HUDEP-2 (cell line): Measurements from ENCODE around the gene RBM33.
"Not testable (repeated sequence)": the region's sequence is repeated elsewhere in the genome, so short reads cannot be mapped to it uniquely, and the experiment has no call there.

Experiments used
- DNase-seq, 76 experiments: peaks; one replicate each; lab custom pipeline; 2025; ENCODE audit not compliant: unreplicated experiment in 76 of 76; lab: John Stamatoyannopoulos, UW

RBM33 gene

DNA sequence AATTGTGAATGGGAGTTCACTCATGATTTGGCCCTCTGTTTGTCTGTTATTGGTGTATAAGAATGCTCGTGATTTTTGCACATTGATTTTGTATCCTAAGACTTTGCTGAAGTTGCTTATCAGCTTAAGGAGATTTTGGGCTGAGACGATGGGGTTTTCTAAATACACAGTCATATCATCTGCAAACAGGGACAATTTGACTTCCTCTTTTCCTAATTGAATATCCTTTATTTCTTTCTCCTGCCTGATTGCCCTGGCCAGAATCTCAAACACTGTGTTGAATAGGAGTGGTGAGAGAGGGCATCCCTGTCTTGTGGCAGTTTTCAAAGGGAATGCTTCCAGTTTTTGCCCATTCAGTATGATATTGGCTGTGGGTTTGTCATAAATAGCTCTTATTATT lies 43.8 kb downstream of the RBM33 start:
- DNase-seq: not testable (repeated sequence)

DNA sequence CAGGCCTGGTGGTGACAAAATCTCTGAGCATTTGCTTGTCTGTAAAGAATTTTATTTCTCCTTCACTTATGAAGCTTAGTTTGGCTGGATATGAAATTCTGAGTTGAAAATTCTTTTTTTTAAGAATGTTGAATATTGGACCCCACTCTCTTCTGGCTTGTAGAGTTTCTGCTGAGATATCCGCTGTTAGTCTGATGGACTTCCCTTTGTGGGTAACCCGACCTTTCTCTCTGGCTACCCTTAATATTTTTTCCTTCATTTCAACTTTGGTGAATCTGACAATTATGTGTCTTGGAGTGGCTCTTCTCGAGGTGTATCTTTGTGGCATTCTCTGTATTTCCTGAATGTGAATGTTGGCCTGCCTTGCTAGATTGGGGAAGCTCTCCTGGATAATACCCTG lies 46.2 kb downstream of the RBM33 start:
- not testable (repeated sequence) for DNase-seq

DNA sequence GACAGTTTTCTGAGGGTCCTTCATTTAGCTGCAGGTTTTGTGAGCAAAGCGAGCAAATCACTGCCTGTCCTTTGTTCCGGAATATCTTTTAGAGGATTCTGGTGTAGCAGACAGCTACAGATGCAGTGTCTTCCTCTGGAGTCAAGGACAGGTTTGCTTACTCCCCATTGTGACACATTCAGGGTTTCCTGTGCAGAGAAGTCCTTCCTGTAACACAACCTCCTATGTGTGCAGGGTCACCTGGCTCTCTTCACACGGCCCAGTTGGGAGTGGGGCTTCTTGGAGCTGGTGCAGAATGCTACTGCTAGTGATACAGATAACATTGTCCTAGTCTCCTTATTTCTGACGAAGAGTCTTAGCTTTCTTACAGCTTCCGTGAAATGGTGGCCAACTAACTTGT lies 47.9 kb downstream of the RBM33 start:
- no peak for DNase-seq

DNA sequence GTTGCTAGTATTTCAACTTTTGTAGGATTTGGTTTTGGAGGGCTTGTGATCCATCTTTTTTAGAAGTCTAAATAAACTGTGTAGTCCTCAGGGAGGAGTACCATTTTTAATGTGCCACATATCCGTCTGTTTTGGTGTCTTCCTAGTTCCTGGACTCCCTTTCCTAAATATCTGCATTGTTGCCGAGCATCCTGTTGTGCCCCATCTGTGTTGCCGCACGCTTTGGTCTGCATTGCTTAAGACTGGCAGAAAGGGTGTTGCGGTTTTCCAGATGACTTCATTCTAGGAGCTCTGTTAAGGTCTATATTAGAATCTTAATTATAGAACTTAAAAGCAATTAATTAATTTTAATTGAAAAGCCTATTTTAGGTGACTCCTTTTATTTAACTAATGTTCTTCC lies 49.4 kb downstream of the RBM33 start:
- DNase-seq: no peak

DNA sequence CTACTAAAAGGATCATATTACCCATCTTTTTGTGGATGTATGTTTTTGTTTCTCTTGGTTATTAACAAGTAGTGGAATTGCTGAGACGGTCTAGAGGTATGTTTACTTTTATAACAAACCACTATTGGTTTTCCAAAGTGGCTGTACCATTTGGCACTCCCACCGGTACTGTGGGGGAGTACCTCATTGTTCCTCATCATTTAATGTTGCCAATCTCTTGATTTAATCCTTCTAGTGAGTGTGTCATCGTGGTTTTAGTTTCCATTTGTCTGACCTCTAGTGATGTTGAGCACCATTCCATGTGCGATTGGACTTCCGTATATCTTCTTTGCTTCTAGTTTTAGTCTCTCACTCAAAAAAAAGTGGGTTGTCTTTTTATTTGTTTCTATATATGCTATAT lies 50.4 kb downstream of the RBM33 start:
- DNase-seq: peak in 8 of 76 experiments; percentile 6 to 43 (median 22)

DNA sequence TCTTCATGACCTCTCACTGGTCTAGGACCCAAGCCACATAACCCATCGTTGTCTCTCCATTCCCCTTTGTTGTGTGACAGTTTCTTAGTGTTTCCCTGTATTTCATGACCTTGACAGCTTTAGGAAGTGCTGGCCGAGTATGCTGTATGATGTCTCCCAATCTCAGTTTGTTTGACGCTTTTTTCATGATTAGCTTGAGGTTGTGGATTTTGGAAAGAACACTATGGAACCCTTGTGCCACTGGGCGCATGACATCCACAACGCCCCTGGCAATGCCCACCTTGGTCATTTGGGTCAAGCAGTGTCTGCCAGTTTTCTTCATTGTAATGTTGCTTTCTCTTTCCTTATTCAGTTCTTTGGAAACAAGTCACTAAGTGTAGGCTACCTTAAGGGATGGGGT lies 52.3 kb downstream of the RBM33 start:
- DNase-seq: no peak

DNA sequence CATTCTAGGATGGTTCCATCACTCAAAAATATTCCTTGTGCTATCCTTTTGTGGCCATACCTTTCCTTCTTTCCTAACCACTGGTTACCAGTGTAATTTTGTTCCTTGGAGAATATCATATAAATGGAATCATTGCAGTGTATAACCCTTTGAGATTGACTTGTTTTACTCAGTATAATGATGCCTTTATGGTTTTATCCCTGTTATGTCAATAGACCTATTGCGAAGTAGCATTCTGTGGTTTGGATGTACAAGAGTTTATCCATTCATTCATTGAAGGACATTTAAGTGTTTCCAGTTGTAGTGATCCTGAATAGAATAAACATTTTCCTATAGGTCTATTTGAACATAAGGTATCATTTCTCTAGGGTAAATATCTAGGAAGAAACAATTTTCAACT lies 54.2 kb downstream of the RBM33 start:
- DNase-seq: no peak

DNA sequence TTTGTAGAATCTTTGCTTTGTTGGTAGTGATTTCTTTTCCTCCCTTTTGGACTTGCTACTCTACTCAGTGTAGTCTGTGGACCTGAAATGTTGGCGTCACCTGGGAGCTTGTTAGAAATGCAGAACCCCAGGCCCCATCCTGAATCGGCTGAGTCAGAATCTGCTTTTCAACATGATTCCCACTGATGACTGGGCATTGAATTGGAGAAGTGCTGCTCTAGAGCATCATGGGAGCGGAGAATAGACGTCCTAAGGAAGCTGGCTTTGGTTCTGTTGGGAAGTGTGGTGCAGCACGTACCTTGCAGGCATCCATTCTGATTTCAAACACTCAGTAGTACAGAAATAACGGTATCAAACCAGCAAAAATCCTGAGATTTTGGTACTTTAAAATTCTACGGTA lies 54.7 kb downstream of the RBM33 start:
- DNase-seq: no peak

DNA sequence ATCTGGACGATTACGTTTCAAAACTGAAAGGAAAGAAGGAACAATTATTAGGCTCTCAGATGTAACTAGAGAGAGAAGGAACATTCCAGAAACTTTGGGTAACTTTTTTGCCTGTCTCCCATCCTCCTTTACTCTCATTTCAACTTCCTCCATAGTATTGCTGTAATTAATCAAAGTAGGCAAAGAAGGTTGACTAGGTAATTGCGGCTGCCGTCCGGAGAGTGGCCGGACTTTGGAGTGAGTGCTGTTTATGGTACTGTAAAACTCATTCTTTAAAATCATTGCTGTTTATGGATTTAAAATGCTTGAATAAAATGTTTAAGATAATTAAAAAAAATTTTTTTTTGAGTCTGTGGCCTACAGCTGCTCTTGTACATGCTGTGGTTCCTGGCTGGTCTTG lies 56.4 kb downstream of the RBM33 start:
- no peak for DNase-seq

DNA sequence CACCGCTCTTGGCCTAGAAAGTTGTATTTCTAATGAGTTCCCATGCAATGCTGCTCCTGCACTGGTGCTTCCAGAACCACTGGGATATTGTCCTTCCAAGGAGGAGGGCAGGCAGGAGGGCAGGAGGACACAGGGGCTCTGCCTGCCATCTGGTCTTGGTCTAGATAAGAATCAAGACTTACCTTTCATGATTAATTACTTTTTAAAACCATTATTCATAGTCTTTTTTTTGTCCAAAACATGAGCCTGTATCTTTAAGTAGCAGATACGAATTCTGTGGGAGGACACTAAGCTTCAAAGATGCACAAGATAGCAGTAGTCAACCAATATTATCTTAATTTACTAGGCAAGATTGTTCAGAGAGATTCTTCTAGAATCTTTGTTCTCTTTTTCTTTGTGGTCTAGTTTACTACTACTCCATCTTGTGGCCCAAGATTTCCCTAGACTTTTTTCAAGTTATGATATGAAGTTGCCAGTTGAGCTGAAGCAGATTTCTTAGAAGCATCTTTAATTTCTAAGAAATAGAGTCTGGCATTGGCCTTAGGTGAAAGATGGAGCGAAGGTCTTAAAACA lies 57.6 kb downstream of the RBM33 start:
- peak in 1 of 76 experiments; percentile 29 for DNase-seq

DNA sequence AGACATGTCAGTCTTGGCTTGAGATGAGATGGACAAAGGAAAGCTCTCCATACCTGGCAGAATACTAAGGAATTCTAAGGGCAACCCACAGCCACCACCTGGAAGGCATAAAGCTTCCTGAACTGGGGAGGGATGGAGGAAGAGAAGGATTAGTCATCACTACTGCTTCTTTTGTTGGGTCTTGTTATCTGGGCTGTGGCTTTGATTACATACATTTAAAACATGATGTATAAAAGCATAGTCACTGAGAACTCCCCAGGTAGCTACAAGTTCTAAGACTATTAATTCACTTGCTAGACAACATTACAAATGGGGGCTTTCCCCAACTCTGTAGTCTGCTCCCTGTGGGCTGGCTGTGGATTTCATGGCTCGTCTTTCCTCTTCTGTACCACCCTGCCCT lies 58.2 kb downstream of the RBM33 start:
- DNase-seq: no peak

DNA sequence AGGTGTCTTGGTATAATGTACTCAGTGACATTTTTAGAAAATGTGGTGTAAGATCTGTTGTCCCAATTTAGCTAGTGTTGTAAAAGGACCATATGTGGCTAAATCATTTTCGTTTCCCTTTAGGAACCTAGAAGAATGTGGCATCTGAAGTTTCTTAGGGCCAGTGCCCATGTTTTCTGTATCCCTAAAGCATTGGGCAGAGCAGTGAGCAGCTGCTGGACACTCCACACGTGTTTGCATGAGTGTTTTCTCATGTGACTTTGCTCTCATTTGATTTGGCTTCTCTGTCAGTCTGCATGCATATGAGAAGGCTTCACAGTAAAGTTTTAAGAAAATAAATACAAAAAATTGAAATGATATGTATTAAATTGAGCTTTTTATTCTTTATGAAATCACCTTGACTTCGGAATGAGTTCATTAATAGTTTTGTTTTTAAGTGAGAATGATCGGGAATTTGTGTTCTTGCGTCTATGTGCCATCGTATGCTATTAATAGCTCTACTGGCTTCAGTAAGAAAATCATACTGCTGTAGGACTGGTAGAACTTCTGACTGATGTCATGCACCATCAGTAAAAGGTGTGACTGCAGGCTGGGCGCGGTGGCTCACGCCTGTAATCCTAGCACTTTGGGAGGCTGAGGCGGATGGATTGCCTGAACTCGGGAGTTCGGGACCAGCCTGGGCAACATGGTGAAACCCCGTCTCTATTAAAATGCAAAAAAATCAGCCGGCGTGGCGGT lies 61.3 kb downstream of the RBM33 start:
- no peak for DNase-seq

DNA sequence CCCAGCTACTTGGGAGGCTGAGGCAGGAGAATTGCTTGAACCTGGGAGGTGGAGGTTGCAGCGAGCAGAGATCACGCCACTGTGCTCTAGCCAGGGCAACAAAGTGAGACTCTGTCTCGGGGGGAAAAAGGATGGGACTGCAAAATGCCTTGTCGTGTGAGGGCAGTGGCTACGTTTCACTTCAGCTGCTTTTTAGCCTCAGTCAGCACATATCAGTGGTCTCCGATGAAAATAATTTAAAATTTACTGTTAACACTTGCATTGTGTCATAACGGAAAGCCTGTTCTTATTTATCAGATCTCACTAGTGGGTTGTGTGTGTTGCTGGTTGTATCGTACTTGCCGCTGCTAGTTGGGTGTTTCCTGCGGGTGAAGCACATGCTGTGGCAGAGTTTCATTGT lies 61.9 kb downstream of the RBM33 start:
- DNase-seq: no peak

DNA sequence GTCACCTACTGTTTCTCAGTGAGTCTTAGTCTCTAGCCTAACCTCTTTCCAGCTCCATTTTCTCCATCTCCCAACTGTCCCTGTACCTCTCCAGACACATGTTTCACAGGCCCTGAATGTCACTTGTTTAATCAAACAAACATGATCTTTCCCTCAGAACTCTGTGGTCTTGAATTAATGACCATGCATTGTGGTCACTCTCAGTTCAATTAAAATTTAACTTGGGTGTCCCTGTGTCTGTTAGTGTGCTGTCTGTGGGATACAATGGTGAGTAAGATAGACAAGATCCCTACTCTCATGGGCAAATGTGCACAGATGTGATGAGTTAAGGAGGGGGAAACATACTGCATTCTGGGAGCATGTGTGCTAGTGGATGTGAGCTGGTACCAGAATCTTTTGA lies 65.0 kb downstream of the RBM33 start:
- no peak for DNase-seq

DNA sequence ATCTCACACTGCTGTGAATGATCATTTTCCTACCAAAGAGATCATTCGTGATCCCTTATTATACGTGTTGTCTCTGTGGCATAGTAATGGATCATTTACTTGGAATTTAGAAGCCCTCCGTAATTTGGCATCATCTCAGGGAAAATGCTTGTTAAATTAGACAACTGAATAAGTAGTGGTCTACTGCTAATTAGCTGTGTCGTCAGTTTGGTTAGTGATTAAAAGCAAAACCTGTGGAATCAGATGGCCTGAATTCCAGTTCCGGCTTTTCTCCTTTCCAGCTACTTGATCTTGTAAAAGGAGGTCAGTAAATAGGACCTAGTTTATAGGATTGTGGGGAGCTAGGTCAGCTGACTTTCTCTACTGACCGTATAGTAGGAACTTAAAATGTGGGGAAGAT lies 65.6 kb downstream of the RBM33 start:
- no peak for DNase-seq

DNA sequence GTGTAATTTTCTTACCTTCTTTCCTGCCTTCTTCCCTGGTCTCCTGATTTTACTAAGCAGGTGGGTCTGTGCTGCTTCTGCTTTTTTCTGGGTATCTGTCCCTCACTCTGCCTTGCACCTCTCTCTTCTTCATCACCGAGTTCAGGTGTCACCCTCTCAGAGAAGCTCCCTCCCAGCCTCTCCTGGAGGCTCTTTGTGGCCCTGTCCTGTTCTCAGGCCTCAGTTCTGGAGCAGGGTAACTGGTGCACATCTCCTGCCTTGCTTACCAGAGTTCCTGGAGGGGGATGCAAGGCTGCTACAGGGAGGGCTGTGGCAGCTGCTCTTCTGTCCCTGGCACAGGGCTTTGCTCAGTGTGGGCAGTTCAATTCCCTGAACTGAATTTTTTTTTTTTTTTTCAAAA lies 66.1 kb downstream of the RBM33 start:
- no peak for DNase-seq

DNA sequence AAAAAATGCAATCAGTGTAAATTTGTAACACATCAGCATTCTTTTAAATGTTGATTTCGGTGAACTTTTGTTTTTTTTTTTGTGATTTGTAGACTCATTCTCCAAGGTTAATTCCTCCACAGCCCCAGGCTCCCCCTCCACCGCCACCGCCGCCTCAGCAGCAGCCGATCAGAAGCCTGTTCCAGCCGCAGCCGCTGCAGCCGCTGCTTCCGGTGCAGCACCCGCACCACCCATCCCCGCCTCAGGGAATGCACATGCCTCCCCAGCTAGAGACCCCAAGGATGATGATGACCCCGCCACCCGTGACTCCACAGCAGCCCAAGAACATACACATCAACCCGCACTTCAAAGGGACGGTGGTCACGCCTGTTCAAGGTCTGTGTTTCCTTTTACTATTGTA lies 66.6 kb downstream of the RBM33 start:
- no peak for DNase-seq

DNA sequence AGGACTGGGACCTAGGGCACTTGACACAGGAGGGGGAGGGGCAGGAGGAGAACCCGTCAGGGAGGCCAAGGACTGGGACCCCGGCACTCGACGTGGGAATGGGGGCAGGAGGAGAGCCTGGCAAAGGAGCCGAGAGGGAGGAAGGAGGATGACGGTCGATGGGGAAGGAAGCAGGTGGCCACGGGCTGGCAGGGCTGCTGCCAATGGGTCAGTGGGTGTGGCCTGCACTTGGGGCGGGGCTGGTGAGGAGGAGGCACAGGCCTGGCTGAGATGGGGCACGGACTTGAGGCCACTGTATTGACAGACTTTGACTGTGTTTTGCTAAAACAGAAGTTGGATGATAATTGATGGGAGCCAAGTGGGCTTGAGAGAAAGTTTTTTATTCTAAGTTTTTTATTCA lies 68.9 kb downstream of the RBM33 start:
- DNase-seq: peak in 40 of 76 experiments; percentile 2 to 56 (median 22)

DNA sequence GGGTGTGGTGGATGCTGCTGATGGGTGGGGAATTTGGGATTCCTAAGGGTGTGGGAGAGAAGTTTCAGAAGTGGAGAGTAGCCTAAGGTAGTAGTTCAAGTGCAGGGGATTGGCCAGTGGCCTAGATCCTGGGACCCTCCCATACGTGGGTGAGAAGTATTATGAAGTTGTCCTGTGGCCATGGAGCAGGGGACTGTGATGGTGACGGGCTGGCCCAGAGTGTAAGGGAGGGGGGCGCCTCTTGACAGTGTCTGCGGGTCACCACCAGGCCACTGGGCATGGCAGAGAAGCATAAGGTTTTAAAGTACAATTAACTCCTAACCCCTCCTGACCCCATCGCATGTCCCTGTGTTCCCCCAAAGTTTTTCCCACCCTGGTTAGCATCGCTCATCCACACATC lies 70.2 kb downstream of the RBM33 start:
- DNase-seq: no peak

DNA sequence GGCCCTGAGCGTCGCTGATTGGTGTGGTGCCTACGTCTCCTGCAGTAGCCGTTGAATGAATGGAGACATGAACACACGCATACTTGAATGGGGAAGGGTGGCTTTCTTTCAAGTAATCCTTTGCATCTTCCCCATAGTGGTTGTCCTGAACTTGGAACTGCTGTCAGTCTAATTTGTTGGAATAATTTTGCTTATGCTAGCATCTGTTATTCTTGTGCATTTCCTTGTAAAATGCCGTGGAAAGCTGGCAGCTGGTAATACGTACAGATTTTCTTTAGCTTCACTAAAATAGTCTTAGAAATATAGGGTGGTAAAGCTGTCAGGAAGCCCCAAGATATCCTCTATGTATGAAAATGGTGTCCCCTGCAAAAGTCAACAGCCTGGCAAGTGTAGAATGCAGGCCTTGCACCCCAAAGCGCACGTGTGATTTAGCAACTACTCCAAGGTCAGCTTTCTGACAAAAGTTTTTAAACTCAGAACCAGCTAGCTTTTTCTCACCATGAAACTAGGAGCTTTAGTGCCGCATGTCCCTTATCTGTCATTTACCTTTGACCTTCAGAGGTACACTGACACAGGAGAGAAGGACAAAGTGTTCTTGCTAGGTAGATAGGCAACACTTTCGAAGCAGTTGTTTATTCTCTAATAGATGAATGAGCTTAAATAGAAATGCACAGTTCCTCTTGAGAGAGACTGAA lies 70.8 kb downstream of the RBM33 start:
- no peak for DNase-seq

DNA sequence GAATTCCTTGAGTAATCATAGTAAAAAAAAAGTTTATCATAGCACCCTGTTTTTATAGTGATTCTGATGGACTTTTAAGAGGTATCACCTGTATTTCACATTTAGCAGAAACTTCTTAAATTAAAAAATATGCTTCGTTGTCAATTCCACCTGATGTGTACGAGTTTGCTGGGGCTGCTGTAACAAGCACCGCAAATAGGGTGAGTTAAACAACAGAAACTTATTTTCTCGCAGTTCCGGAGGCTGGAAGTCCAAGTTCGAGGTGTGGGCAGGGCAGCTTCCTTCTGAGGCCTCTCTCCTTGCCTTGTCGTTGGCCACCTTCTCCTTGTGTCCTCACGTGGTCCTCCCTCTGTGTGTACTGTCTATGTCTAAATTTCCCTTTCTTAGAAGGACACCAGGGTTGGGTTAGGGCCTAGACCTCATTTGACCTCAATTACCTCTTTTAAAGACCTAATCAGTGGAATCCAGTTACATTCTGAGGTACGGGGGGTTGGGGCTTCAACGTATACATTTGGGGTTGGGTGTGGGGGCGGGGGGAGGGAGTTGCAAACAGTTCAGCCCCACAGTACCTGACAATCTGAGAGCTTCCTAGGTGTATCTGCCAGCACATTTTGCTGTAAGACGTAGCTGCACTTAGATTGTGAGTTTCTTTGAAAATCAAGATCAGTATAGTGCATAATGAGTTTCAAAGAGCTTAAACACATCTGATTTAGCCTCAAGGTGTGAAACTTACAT lies 72.7 kb downstream of the RBM33 start:
- no peak for DNase-seq
